ENCODE data around the gene FCN2. TPM values are rescaled to one million over a fixed set of nuclear protein-coding genes. Genes with fewer than 3 reads are reported as not detected.
"Not testable (repeated sequence)": the region's sequence is repeated elsewhere in the genome, so short reads cannot be mapped to it uniquely, and the experiment has no call there.

FCN2 gene
- total RNA-seq, 5 donors from 2014 or later (not counting 1 experiment from before 2014, with no cell fraction given) = not detected

- H3K9me3 ChIP-seq = no peaks in the 10 kb centered on the region
- Mint-ChIP-seq H3K4me1 (no peaks in the 10 kb centered on the region), H3K27ac (no peak overlapping the region), H3K36me3 (no peaks in the 10 kb centered on the region), H3K9me3 (peaks cover 0 to 5% (median 5%) of the 10 kb centered on the region in 3 donors), H3K27me3 (peaks cover 12 to 33% of the 10 kb centered on the region in 2 donors), H3K4me3 (no peak overlapping the region)
- no peaks in the 10 kb centered on the region for H3K36me3 ChIP-seq (ENCODE audit: control insufficient read depth in 2 of 2, extremely low read depth in 1 of 2, insufficient read depth in 1 of 2, low read length in 1 of 2)
- ChIA-PET POLR2A (no interaction called here), CTCF (no interaction called here)
- H3K4me3 ChIP-seq (ENCODE audit: control insufficient read depth in 1 of 2, extremely low read depth in 1 of 2, low read length in 1 of 2) = no peak overlapping the region
- no peaks in the 10 kb centered on the region for H3K4me1 ChIP-seq (ENCODE audit: control insufficient read depth in 1 of 2, extremely low read depth in 1 of 2, insufficient read depth in 2 of 2, low read length in 2 of 2)
- no peak overlapping the region for H3K27ac ChIP-seq (ENCODE audit: low read length)
- 89% methylated on average over 6 of the region's 6 CpGs for WGBS (ENCODE audit: insufficient coverage)
- no peak for DNase-seq
- no peak for ATAC-seq (replicated peaks in 1 of 4)
- H3K27me3 ChIP-seq (replicated peaks in 1 of 2; ENCODE audit: control insufficient read depth in 2 of 2, extremely low read depth in 1 of 2, insufficient read depth in 2 of 2, low read length in 1 of 2) = peaks cover 0 to 43% of the 10 kb centered on the region in 2 experiments
Measured at GRCh38 chr9:134853893-134854292, 26.7 kb upstream of the FCN2 start.

- peaks cover 0 to 5% (median 5%) of the 10 kb centered on the region in 3 donors for H3K9me3 Mint-ChIP-seq
- H3K4me3 Mint-ChIP-seq = no peak overlapping the region
- WGBS (ENCODE audit: insufficient coverage) = 100% methylated on average over 3 of the region's 11 CpGs
- no peak for ATAC-seq (replicated peaks in 1 of 4)
- DNase-seq = peak in 1 of 35 experiments; percentile 7
- no peaks in the 10 kb centered on the region for H3K36me3 ChIP-seq (ENCODE audit: control insufficient read depth in 2 of 2, extremely low read depth in 1 of 2, insufficient read depth in 1 of 2, low read length in 1 of 2)
- no peaks in the 10 kb centered on the region for H3K36me3 Mint-ChIP-seq
- H3K9me3 ChIP-seq = no peaks in the 10 kb centered on the region
- H3K27ac Mint-ChIP-seq = no peak overlapping the region
- no peak overlapping the region for H3K4me3 ChIP-seq (ENCODE audit: control insufficient read depth in 1 of 2, extremely low read depth in 1 of 2, low read length in 1 of 2)
- no peaks in the 10 kb centered on the region for H3K4me1 ChIP-seq (ENCODE audit: control insufficient read depth in 1 of 2, extremely low read depth in 1 of 2, insufficient read depth in 2 of 2, low read length in 2 of 2)
- CTCF ChIA-PET = no interaction called here
- H3K27me3 Mint-ChIP-seq = peaks cover 12 to 35% of the 10 kb centered on the region in 2 donors
- H3K4me1 Mint-ChIP-seq = no peaks in the 10 kb centered on the region
- no peak overlapping the region for H3K27ac ChIP-seq (ENCODE audit: low read length)
- POLR2A ChIA-PET = no interaction called here
- peaks cover 0 to 43% of the 10 kb centered on the region in 2 experiments for H3K27me3 ChIP-seq (replicated peaks in 1 of 2; ENCODE audit: control insufficient read depth in 2 of 2, extremely low read depth in 1 of 2, insufficient read depth in 2 of 2, low read length in 1 of 2)
Measured at GRCh38 chr9:134854541-134854981, 26.0 kb upstream of the FCN2 start.

GRCh38 chr9:134855231-134855899 lies 25.2 kb upstream of the FCN2 start:
- ATAC-seq (replicated peaks in 1 of 4) (no peak), DNase-seq (peak in 1 of 35 experiments; percentile 20)
- Histone ChIP-seq H3K27me3 (replicated peaks in 1 of 2; ENCODE audit: control insufficient read depth in 2 of 2, extremely low read depth in 1 of 2, insufficient read depth in 2 of 2, low read length in 1 of 2) (peaks cover 0 to 43% of the 10 kb centered on the region in 2 experiments), H3K4me1 (ENCODE audit: control insufficient read depth in 1 of 2, extremely low read depth in 1 of 2, insufficient read depth in 2 of 2, low read length in 2 of 2) (no peaks in the 10 kb centered on the region), H3K36me3 (ENCODE audit: control insufficient read depth in 2 of 2, extremely low read depth in 1 of 2, insufficient read depth in 1 of 2, low read length in 1 of 2) (no peaks in the 10 kb centered on the region), H3K4me3 (ENCODE audit: control insufficient read depth in 1 of 2, extremely low read depth in 1 of 2, low read length in 1 of 2) (no peak overlapping the region), H3K9me3 (no peaks in the 10 kb centered on the region), H3K27ac (ENCODE audit: low read length) (no peak overlapping the region)
- H3K36me3 Mint-ChIP-seq = no peaks in the 10 kb centered on the region
- H3K27ac Mint-ChIP-seq = no peak overlapping the region
- ChIA-PET POLR2A (no interaction called here), CTCF (no interaction called here)
- no peaks in the 10 kb centered on the region for H3K4me1 Mint-ChIP-seq
- no peak overlapping the region for H3K4me3 Mint-ChIP-seq
- peaks cover 12 to 35% of the 10 kb centered on the region in 2 donors for H3K27me3 Mint-ChIP-seq
- peaks cover 0 to 5% (median 5%) of the 10 kb centered on the region in 3 donors for H3K9me3 Mint-ChIP-seq
- WGBS (ENCODE audit: insufficient coverage) = 78% methylated on average over 17 of the region's 18 CpGs

GRCh38 chr9:134855900-134856377 lies 24.7 kb upstream of the FCN2 start:
- Histone ChIP-seq H3K36me3 (ENCODE audit: control insufficient read depth in 2 of 2, extremely low read depth in 1 of 2, insufficient read depth in 1 of 2, low read length in 1 of 2) (no peaks in the 10 kb centered on the region), H3K4me3 (ENCODE audit: control insufficient read depth in 1 of 2, extremely low read depth in 1 of 2, low read length in 1 of 2) (no peak overlapping the region), H3K27me3 (replicated peaks in 1 of 2; ENCODE audit: control insufficient read depth in 2 of 2, extremely low read depth in 1 of 2, insufficient read depth in 2 of 2, low read length in 1 of 2) (peaks cover 0 to 38% of the 10 kb centered on the region in 2 experiments), H3K9me3 (no peaks in the 10 kb centered on the region), H3K4me1 (ENCODE audit: control insufficient read depth in 1 of 2, extremely low read depth in 1 of 2, insufficient read depth in 2 of 2, low read length in 2 of 2) (no peaks in the 10 kb centered on the region), H3K27ac (ENCODE audit: low read length) (no peak overlapping the region)
- Mint-ChIP-seq H3K36me3 (no peaks in the 10 kb centered on the region), H3K27ac (no peak overlapping the region), H3K9me3 (peaks cover 2 to 5% (median 5%) of the 10 kb centered on the region in 3 donors), H3K27me3 (peaks cover 12 to 35% of the 10 kb centered on the region in 2 donors), H3K4me1 (no peaks in the 10 kb centered on the region), H3K4me3 (no peak overlapping the region)
- ChIA-PET CTCF (no interaction called here), POLR2A (no interaction called here)
- DNase-seq = peak in 1 of 35 experiments; percentile 15
- WGBS (ENCODE audit: insufficient coverage) = 86% methylated on average over 5 of the region's 9 CpGs
- ATAC-seq (replicated peaks in 1 of 4) = no peak

GRCh38 chr9:134857451-134857850 lies 23.2 kb upstream of the FCN2 start:
- CTCF ChIA-PET; H3K4me3 ChIP-seq (ENCODE audit: control insufficient read depth in 1 of 2, extremely low read depth in 1 of 2, low read length in 1 of 2); ATAC-seq (replicated peaks in 1 of 4); DNase-seq; H3K9me3 ChIP-seq; H3K27ac Mint-ChIP-seq; H3K4me3 Mint-ChIP-seq; POLR2A ChIA-PET; H3K4me1 ChIP-seq (ENCODE audit: control insufficient read depth in 1 of 2, extremely low read depth in 1 of 2, insufficient read depth in 2 of 2, low read length in 2 of 2); H3K27ac ChIP-seq (ENCODE audit: low read length); H3K4me1 Mint-ChIP-seq; H3K9me3 Mint-ChIP-seq; H3K36me3 ChIP-seq (ENCODE audit: control insufficient read depth in 2 of 2, extremely low read depth in 1 of 2, insufficient read depth in 1 of 2, low read length in 1 of 2); H3K36me3 Mint-ChIP-seq: not testable (repeated sequence)
- no CpG with 5 or more reads among the region's 2 CpGs for WGBS (ENCODE audit: insufficient coverage)
- peaks cover 0 to 37% of the 10 kb centered on the region in 2 experiments for H3K27me3 ChIP-seq (replicated peaks in 1 of 2; ENCODE audit: control insufficient read depth in 2 of 2, extremely low read depth in 1 of 2, insufficient read depth in 2 of 2, low read length in 1 of 2)
- H3K27me3 Mint-ChIP-seq = peaks cover 12 to 35% of the 10 kb centered on the region in 2 donors

GRCh38 chr9:134858051-134858841 lies 22.4 kb upstream of the FCN2 start:
- no peak overlapping the region for H3K27ac ChIP-seq (ENCODE audit: low read length)
- Mint-ChIP-seq H3K4me1 (no peaks in the 10 kb centered on the region), H3K27me3 (peaks cover 12 to 35% of the 10 kb centered on the region in 2 donors), H3K9me3 (peaks cover 2 to 5% (median 5%) of the 10 kb centered on the region in 3 donors), H3K4me3 (no peak overlapping the region), H3K27ac (no peak overlapping the region), H3K36me3 (no peaks in the 10 kb centered on the region)
- H3K27me3 ChIP-seq (replicated peaks in 1 of 2; ENCODE audit: control insufficient read depth in 2 of 2, extremely low read depth in 1 of 2, insufficient read depth in 2 of 2, low read length in 1 of 2) = peaks cover 0 to 33% of the 10 kb centered on the region in 2 experiments
- 26% methylated on average over 4 of the region's 11 CpGs for WGBS (ENCODE audit: insufficient coverage)
- ChIA-PET POLR2A (no interaction called here), CTCF (no interaction called here)
- peak in 1 of 35 experiments; percentile 16 for DNase-seq
- H3K9me3 ChIP-seq = no peaks in the 10 kb centered on the region
- no peak overlapping the region for H3K4me3 ChIP-seq (ENCODE audit: control insufficient read depth in 1 of 2, extremely low read depth in 1 of 2, low read length in 1 of 2)
- H3K4me1 ChIP-seq (ENCODE audit: control insufficient read depth in 1 of 2, extremely low read depth in 1 of 2, insufficient read depth in 2 of 2, low read length in 2 of 2) = no peaks in the 10 kb centered on the region
- H3K36me3 ChIP-seq (ENCODE audit: control insufficient read depth in 2 of 2, extremely low read depth in 1 of 2, insufficient read depth in 1 of 2, low read length in 1 of 2) = no peaks in the 10 kb centered on the region
- no peak for ATAC-seq (replicated peaks in 1 of 4)
